Fibroblast of pulmonary artery (primary cell): Measurements from ENCODE around the gene MAP3K8.

Experiments
- DNase-seq: peaks from one replicate; pipeline ENCODE4 v3.0.0-alpha.2; 2010; ENCODE audit warnings: low read depth
- H3K4me3 ChIP-seq: replicated peaks from 2 replicates; pipeline ENCODE4 v1.5.1; 2011; ENCODE audit warnings: low read depth, mild to moderate bottlenecking, control low read depth, low read length, moderate library complexity
- TF ChIP-seq, protein P1 (sequence below): IDR thresholded peaks from 2 replicates; pipeline ENCODE4 v1.5.1; 2011; ENCODE audit warnings: mild to moderate bottlenecking, control low read depth, low read length, inconsistent platforms; ENCODE audit errors: missing control alignments

Gene MAP3K8

DNA sequence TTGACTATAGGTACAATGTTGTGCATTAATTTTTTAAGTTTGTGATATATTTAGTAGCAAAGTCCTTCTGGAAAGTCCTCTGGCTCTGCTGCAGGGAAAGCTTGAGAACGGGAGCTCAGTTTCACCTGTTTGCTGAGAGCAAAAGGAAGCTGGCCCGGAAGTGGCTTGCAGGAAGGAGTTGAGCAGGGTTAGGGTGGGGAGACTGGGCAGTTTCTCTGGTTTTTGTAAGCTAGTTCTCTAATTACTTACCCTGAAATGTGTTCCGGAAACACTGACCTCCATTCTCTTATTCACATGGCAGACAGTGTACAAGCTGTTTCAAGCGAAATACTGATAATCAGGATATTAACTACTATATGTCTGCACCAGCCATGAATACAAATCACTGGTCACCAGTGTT, 22.3 kb downstream of the MAP3K8 start:
- TF ChIP-seq, protein P1, sequence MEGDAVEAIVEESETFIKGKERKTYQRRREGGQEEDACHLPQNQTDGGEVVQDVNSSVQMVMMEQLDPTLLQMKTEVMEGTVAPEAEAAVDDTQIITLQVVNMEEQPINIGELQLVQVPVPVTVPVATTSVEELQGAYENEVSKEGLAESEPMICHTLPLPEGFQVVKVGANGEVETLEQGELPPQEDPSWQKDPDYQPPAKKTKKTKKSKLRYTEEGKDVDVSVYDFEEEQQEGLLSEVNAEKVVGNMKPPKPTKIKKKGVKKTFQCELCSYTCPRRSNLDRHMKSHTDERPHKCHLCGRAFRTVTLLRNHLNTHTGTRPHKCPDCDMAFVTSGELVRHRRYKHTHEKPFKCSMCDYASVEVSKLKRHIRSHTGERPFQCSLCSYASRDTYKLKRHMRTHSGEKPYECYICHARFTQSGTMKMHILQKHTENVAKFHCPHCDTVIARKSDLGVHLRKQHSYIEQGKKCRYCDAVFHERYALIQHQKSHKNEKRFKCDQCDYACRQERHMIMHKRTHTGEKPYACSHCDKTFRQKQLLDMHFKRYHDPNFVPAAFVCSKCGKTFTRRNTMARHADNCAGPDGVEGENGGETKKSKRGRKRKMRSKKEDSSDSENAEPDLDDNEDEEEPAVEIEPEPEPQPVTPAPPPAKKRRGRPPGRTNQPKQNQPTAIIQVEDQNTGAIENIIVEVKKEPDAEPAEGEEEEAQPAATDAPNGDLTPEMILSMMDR: no peak
- DNase-seq: no peak
- no peak overlapping the region for H3K4me3 ChIP-seq

DNA sequence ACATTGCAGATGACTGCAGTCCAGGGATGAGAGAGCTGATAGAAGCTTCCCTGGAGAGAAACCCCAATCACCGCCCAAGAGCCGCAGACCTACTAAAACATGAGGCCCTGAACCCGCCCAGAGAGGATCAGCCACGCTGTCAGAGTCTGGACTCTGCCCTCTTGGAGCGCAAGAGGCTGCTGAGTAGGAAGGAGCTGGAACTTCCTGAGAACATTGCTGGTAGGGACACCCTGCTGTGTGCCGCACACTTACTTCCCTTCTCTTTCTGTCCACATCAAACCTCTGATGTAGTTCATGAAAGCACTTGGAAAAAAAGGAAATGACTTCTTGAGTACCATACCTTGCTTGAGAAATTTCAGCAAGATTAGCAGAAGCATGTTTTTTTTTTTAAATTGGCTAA, 25.3 kb downstream of the MAP3K8 start:
- no peak for DNase-seq
- H3K4me3 ChIP-seq: no peak overlapping the region
- TF ChIP-seq, protein P1: no peak

DNA sequence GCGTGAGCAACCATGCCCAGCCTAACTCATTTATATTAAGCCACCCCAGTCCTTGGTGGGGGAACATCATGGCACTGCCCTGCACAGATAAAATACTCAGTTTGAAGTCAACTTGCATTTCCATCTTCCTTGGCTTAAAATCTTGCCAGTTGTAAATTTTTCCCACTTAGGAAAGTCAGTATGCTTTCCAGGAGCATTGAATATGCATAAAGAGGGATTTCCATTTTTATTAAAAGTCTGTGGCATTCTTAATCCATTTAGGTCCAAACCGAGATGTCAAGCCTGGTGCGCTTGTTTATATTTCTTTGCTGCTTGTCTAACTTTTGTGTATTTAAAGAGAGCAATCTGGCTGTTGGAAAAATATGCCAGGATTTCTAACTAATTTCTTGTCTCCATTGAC, 26.1 kb downstream of the MAP3K8 start:
- no peak overlapping the region for H3K4me3 ChIP-seq
- TF ChIP-seq, protein P1: no peak
- DNase-seq: no peak

DNA sequence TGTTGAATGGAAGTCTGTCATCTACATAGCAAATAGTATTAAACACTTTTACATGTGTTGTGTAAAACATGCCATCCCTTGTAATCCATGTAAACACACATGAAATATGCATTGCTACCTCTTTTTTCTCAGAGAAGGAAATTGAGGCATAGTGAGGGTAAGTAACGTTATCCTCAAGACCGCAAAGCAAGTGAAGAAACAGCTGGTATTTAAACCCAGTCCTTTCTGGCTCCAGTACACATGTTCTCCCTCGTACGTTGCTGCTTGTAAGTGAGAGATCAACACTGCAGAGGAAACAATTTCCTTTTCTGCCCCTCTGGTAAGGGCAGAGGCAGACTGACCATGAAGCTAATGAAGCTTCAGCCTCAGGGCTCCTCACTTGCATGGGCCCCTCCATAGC, 28.5 kb downstream of the MAP3K8 start:
- TF ChIP-seq, protein P1: no peak
- DNase-seq: no peak
- H3K4me3 ChIP-seq: no peak overlapping the region

DNA sequence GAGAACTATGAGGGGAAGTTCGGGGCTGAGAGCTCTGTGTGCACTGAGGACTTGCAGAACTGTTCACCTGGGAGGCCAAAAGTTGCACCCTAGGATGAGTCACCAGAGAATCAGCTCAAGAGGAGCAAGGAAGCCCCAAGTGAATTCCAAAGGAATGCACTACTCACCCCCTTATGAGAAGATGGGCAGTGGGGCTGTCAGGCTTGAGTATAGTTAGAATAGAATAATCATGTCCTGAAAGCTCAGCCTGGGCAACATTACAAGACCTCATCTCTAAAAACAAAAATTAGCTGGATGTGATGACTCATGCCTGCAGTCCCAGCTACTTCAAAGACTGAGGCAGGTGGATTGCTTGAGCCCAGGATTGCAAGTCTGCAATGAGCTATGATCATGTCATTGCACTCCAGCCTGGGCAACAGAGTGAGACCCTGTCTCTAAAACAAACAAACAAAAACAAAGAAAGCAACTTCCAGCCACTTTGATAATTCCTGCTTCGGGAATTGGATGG, 30.0 kb downstream of the MAP3K8 start:
- no peak for DNase-seq
- TF ChIP-seq, protein P1: no peak
- no peak overlapping the region for H3K4me3 ChIP-seq

DNA sequence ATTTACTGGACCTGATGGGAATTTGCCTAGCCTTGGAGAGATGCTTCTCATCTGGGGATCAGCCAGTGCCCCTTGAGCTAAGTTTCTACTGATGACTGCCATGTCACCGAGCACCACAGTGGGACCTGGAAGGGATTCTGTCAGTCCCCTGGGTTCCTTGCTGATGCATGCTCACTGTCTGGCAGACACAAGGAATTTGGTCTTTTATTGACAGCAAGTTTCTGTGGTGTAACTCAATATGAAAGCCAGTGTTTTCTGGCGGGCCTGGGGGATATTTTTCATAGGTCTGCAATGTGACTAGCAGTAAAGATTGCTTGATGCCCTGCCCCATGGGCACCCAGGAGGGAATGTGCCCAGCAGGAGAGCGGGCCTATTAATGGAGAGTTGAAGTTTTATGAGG, 30.7 kb downstream of the MAP3K8 start:
- no peak overlapping the region for H3K4me3 ChIP-seq
- DNase-seq: no peak
- TF ChIP-seq, protein P1: no peak

DNA sequence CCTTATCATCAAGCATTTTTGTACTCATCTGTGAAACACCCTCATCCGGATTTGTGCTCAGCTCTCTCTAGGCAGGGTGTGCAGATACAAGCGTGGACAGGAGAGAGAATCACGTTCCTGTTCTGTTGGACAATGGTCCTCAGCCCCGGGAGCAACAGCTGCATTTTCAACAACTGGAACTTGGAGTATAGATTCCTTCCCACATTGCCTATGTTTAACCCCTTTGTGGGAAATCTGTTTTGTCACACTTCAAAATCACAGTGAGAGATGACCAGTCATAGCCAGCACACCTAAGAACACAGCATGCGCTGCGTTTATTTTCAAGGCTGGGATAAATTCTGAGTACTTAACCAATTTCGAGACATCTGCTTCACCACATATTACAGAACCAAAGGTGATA, 32.5 kb downstream of the MAP3K8 start:
- H3K4me3 ChIP-seq: no peak overlapping the region
- TF ChIP-seq, protein P1: no peak
- no peak for DNase-seq
